Measurements from ENCODE around the gene BCAP31.
A peak's percentile ranks its signal among the peaks of the same experiment; 100 is the strongest.

Gene BCAP31

DNA sequence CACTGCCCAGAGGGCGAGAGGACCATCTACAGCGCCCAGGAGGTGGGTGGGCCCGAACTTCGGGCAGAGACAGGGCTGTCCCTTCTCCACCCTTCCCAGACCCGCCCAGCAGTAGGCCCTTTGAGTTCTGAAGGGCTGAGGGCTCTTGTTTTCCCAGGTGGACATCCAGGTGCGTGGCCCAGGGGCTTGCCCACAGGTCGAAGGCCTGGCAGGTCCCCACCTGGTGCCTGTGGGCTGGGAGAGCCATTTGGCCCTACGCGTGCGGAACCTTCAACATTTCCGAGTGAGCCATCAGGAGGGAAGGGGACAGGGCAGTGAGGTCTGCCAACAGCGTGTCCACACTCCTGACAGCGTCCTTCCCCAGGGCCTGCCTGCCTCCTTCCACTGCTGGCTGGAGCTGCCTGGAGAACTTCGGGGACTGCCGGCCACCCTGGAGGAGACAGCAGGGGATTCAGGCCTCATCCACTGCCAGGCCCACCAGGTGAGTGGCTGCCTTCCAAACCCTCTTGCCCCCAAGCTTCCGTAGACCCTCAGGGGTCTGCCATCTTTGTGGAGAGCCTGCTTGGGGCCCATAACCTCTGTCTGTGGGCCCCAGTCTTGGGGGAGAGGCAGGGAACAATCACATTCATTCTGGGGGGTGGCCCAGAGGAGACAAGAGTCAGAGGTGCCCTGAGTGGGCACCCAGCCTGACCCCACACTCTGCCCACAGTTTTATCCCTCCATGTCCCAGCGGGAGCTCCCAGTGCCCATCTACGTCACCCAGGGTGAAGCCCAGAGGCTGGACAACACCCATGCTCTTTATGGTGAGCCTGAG, 46.6 kb upstream of the BCAP31 start:
- ATAC-seq (ENCODE audit: low read depth) (no peak), DNase-seq (ENCODE audit: low spot score) (no peak)
- no peak overlapping the region for H3K4me3 ChIP-seq (ENCODE audit: severe bottlenecking)
- H3K27ac ChIP-seq (ENCODE audit: poor library complexity, severe bottlenecking): no peak overlapping the region
- H3K4me1 ChIP-seq (ENCODE audit: insufficient read depth, poor library complexity, severe bottlenecking): no peaks in the 10 kb centered on the region
- H3K27me3 ChIP-seq (ENCODE audit: insufficient read depth, poor library complexity, severe bottlenecking): no peaks in the 10 kb centered on the region
- TF ChIP-seq CTCF (IDR thresholded peaks at IDR 0.05; ENCODE audit: poor library complexity, severe bottlenecking): no peak
- H3K36me3 ChIP-seq (ENCODE audit: low read depth): no peaks in the 10 kb centered on the region
- H3K9me3 ChIP-seq (ENCODE audit: severe bottlenecking): no peaks in the 10 kb centered on the region

DNA sequence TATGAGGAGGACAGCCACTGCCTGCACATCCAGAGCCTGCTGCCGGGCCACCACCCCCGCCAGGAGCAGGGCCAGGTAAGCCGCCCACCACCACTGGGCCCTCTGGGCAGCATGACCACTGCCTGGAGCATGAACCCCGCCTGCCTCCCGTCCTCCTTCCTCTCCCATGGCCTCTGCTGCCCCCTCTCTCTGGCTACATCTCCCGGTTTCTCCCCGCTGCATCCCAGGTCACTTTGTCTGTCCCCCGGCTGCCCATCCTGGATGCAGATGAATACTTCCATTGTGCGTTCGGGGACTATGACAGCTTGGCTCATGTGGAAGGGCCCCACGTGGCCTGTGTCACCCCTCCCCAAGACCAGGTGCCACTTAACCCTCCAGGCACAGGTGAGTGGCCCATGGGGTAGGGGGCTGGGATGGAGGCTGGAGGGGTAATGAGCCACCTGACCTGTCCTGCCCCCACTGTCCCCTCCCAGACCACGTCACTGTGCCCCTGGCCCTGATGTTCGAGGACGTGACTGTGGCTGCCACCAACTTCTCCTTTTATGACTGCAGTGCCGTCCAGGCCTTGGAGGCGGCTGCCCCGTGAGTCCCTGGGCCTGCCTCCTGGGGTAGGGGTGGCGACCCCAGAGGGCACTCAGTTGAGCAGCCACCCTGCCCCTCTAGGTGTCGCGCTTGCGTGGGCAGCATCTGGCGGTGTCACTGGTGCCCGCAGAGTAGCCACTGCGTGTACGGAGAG, 45.8 kb upstream of the BCAP31 start:
- no peaks in the 10 kb centered on the region for H3K4me1 ChIP-seq (ENCODE audit: insufficient read depth, poor library complexity, severe bottlenecking)
- no peaks in the 10 kb centered on the region for H3K36me3 ChIP-seq (ENCODE audit: low read depth)
- ATAC-seq (ENCODE audit: low read depth) (no peak), DNase-seq (ENCODE audit: low spot score) (peak; percentile 33)
- no peak overlapping the region for H3K4me3 ChIP-seq (ENCODE audit: severe bottlenecking)
- TF ChIP-seq CTCF (IDR thresholded peaks at IDR 0.05; ENCODE audit: poor library complexity, severe bottlenecking): no peak
- no peaks in the 10 kb centered on the region for H3K27me3 ChIP-seq (ENCODE audit: insufficient read depth, poor library complexity, severe bottlenecking)
- H3K27ac ChIP-seq (ENCODE audit: poor library complexity, severe bottlenecking): no peak overlapping the region
- H3K9me3 ChIP-seq (ENCODE audit: severe bottlenecking): no peaks in the 10 kb centered on the region

- no peak overlapping the region for H3K4me3 ChIP-seq (ENCODE audit: severe bottlenecking)
- H3K9me3 ChIP-seq (ENCODE audit: severe bottlenecking): no peaks in the 10 kb centered on the region
- TF ChIP-seq CTCF (IDR thresholded peaks at IDR 0.05; ENCODE audit: poor library complexity, severe bottlenecking): no peak
- H3K27ac ChIP-seq (ENCODE audit: poor library complexity, severe bottlenecking): no peak overlapping the region
- H3K36me3 ChIP-seq (ENCODE audit: low read depth): no peaks in the 10 kb centered on the region
- H3K27me3 ChIP-seq (ENCODE audit: insufficient read depth, poor library complexity, severe bottlenecking): no peaks in the 10 kb centered on the region
- DNase-seq (ENCODE audit: low spot score) (peak; percentile 41), ATAC-seq (ENCODE audit: low read depth) (no peak)
- no peaks in the 10 kb centered on the region for H3K4me1 ChIP-seq (ENCODE audit: insufficient read depth, poor library complexity, severe bottlenecking)
Measured at GRCh38 chrX:153769158-153769864, 45.1 kb upstream of the BCAP31 start.

DNA sequence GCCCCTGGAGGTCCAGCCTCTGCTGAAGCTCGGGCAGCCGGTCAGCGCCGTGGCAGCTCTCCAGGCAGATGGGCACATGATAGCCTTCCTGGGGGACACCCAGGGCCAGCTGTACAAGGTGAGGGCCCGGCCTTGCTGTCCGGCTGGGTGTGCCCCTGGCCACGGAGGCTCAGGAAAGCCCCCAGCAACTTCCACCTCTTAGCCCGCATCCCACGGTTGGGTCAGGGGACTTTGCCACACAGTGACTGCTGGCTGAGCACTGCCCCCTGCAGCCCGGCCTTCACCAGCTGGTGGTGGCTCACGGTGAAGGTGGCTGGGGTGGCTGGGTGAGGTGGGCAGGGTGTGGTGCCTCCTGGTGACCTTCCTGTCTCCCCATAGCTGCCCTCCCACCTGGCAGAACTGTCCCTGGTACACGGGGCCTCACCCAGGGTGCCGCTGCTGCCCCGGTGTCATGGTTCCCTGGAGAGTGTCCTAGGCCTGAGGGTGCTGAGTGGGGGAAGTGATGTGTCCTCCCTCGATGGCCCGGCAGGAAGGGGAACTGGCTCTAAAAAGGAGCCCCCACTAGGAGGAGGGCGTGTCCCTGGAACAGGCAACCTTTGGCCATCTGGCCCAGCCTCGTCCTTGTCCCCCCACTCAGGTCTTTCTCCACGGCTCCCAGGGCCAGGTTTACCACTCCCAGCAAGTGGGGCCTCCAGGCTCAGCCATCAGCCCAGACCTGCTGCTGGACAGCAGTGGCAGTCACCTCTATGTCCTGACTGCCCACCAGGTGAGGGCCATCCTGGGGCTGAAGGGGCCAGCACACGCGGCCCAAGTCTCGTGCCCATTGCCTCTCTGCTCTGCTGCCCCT, 44.3 kb upstream of the BCAP31 start:
- no peaks in the 10 kb centered on the region for H3K36me3 ChIP-seq (ENCODE audit: low read depth)
- no peak for DNase-seq (ENCODE audit: low spot score)
- TF ChIP-seq CTCF (IDR thresholded peaks at IDR 0.05; ENCODE audit: poor library complexity, severe bottlenecking): no peak
- H3K4me1 ChIP-seq (ENCODE audit: insufficient read depth, poor library complexity, severe bottlenecking): no peaks in the 10 kb centered on the region
- ATAC-seq (ENCODE audit: low read depth): no peak
- H3K4me3 ChIP-seq (ENCODE audit: severe bottlenecking): no peak overlapping the region
- H3K9me3 ChIP-seq (ENCODE audit: severe bottlenecking): no peaks in the 10 kb centered on the region
- H3K27me3 ChIP-seq (ENCODE audit: insufficient read depth, poor library complexity, severe bottlenecking): no peaks in the 10 kb centered on the region
- no peak overlapping the region for H3K27ac ChIP-seq (ENCODE audit: poor library complexity, severe bottlenecking)

All from RWPE2 (cell line).